Diencephalon (tissue), 1 donor: ENCODE measurements around the gene BUD13. TPM values are rescaled to one million over a fixed set of nuclear protein-coding genes. Genes with fewer than 3 reads are reported as not detected.

Source experiments
- total RNA-seq: library from RNA; depleted of rRNA; stranded (reverse); fragments of >200 nt; gene quantifications from one replicate; pipeline ENCODE4 v1.2.3, GENCODE V29; 2014

The BUD13 gene, protein sequence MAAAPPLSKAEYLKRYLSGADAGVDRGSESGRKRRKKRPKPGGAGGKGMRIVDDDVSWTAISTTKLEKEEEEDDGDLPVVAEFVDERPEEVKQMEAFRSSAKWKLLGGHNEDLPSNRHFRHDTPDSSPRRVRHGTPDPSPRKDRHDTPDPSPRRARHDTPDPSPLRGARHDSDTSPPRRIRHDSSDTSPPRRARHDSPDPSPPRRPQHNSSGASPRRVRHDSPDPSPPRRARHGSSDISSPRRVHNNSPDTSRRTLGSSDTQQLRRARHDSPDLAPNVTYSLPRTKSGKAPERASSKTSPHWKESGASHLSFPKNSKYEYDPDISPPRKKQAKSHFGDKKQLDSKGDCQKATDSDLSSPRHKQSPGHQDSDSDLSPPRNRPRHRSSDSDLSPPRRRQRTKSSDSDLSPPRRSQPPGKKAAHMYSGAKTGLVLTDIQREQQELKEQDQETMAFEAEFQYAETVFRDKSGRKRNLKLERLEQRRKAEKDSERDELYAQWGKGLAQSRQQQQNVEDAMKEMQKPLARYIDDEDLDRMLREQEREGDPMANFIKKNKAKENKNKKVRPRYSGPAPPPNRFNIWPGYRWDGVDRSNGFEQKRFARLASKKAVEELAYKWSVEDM
- total RNA-seq = 15.7 TPM

GRCh38 chr11:116772443-116773202 lies at the start of gene BUD13:
Gene BUD13 (minus strand): TSS chr11:116772987. CDS start chr11:116772964, 23 bp downstream.

DNA sequence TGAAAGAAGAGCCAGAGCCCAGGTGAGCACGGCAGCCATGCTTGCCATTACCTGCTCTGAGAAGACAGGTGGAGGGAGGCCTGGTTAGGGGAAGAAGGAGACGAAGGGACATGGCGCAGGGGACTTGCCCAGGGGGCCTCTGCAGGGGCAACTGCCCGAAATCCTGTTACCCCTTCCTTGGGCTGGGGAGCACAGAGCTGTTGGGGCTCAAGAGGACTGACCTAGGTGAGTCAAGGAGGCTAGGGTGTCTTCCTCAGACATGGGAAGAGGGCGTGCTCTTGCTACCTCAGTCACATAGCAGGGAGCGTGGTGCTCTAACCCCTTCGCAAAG lies 19.0 kb upstream of the BUD13 start, which contains the start of gene APOA5:
Gene APOA5 (minus strand): TSS at position 67 of the 331 bp plus-strand sequence. CDS start 19 bp downstream, at position 48.

GRCh38 chr11:116787786-116788486 lies 15.1 kb upstream of the BUD13 start, which contains the start of gene ZPR1:
Gene ZPR1 (minus strand): TSS chr11:116788023. CDS start chr11:116787990, 33 bp downstream.

Other genes starting within 250 kb of the BUD13 start
- gene ZPR1, start 15.0 kb upstream of the BUD13 start, total RNA-seq = 38.8 TPM
- not detected for gene APOA5, start 18.9 kb upstream of the BUD13 start, total RNA-seq
- not detected for gene APOA4, start 50.3 kb upstream of the BUD13 start, total RNA-seq
- gene APOC3, start 56.9 kb upstream of the BUD13 start, total RNA-seq = not detected
- gene APOA1, start 64.6 kb upstream of the BUD13 start, total RNA-seq = 1.4 TPM